Endothelial cell of umbilical vein (primary cell): Measurements from ENCODE around the gene CFAP57. TPM values are rescaled to one million over a fixed set of nuclear protein-coding genes. Genes with fewer than 3 reads are reported as not detected.

Experiments
- BruUV-seq: library from RNA; stranded (reverse); fragments of 400-500 nt; replicated peaks from 2 replicates; lab custom pipeline; 2021; lab: Mats Ljungman, UMichigan
- CTCF ChIA-PET: fragments of 300-600, 350-600 bp; sonication (Branson Sonifier 250); formaldehyde crosslinking; loops from one replicate; lab custom pipeline; 2021; ENCODE audit warnings: antibody characterized with exemption, inconsistent platforms; lab: Charles Lee
- POLR2A ChIA-PET: fragments of 300-600, 350-600 bp; sonication (Branson Sonifier 250); formaldehyde crosslinking; loops from one replicate; lab custom pipeline; 2021; ENCODE audit warnings: antibody characterized with exemption, inconsistent platforms; lab: Charles Lee
- DNase-seq: peaks from one replicate; pipeline ENCODE4 v3.0.0-alpha.2; 2011; ENCODE audit warnings: low read depth, low spot score
- FAIRE-seq: peaks from 2 replicates; lab custom pipeline; 2011; peaks lifted over from hg19 to GRCh38; lab: Jason Lieb, UNC
- H2AFZ ChIP-seq: 2 replicates; pipeline ENCODE4 v1.6.0; 2012; ENCODE audit warnings: low read depth, low read length, control low read depth, inconsistent platforms
- H3K27ac ChIP-seq: 2 replicates; pipeline ENCODE4 v1.5.1; 2011; ENCODE audit warnings: low read depth, mild to moderate bottlenecking, control low read depth, low read length, moderate library complexity; ENCODE audit not compliant: insufficient read depth
- H3K27me3 ChIP-seq, 2 experiments: 2 replicates each; pipeline versions ENCODE4 v1.6.0 to v1.6.1; 2011; ENCODE audit warnings: low read length in 2 of 2, mixed read lengths in 1 of 2; ENCODE audit not compliant: control insufficient read depth in 2 of 2, insufficient read depth in 2 of 2
- H3K36me3 ChIP-seq, 2 experiments: 2 replicates in 1 of 2; 3 replicates in 1 of 2; pipeline ENCODE4 v1.5.1; 2011; ENCODE audit warnings: low read length in 2 of 2, mild to moderate bottlenecking in 1 of 2, moderate library complexity in 1 of 2; ENCODE audit not compliant: control insufficient read depth in 2 of 2, insufficient read depth in 2 of 2; ENCODE audit errors: extremely low read depth in 1 of 2
- H3K4me1 ChIP-seq: 3 replicates; pipeline ENCODE4 v1.5.1; 2011; ENCODE audit warnings: mild to moderate bottlenecking, low read length; ENCODE audit not compliant: control insufficient read depth, insufficient read depth; ENCODE audit errors: extremely low read depth
- H3K4me2 ChIP-seq: 2 replicates; pipeline ENCODE4 v1.6.1; 2011; ENCODE audit warnings: low read length, control low read depth, mixed read lengths; ENCODE audit not compliant: insufficient read depth
- H3K4me3 ChIP-seq, 3 experiments: fragments of 200-600 bp in 1 of 3; sonication (generic), shearing (Covaris generic) in 1 of 3; replicated peaks in 1 of 3; 2 replicates each; pipeline ENCODE4 v1.5.1; 2011 to 2016; ENCODE audit warnings: control low read depth in 3 of 3, low read length in 3 of 3, mild to moderate bottlenecking in 2 of 3, inconsistent platforms in 1 of 3, low read depth in 1 of 3, moderate library complexity in 1 of 3; ENCODE audit not compliant: insufficient read depth in 1 of 3
- H3K79me2 ChIP-seq: 2 replicates; pipeline ENCODE4 v1.6.0; 2012; ENCODE audit warnings: low read length, inconsistent platforms; ENCODE audit not compliant: control insufficient read depth, insufficient read depth
- H3K9ac ChIP-seq: replicated peaks from 2 replicates; pipeline ENCODE3; 2011; ENCODE audit warnings: low read length, control low read depth; ENCODE audit not compliant: insufficient read depth; ENCODE audit errors: extremely low read depth
- H3K9me1 ChIP-seq: replicated peaks from 3 replicates; pipeline ENCODE4 v1.6.0; 2011; ENCODE audit warnings: mild to moderate bottlenecking, low read length; ENCODE audit not compliant: control insufficient read depth, insufficient read depth; ENCODE audit errors: extremely low read depth
- H3K9me3 ChIP-seq: replicated peaks from 2 replicates; pipeline ENCODE4 v1.5.1; 2012; ENCODE audit warnings: low read length, inconsistent platforms; ENCODE audit not compliant: control insufficient read depth, insufficient read depth
- H4K20me1 ChIP-seq: replicated peaks from 2 replicates; pipeline ENCODE3; 2011; ENCODE audit warnings: mild to moderate bottlenecking, low read length; ENCODE audit not compliant: control insufficient read depth, insufficient read depth; ENCODE audit errors: extremely low read depth
- EZH2 ChIP-seq: IDR thresholded peaks from 2 replicates; pipeline ENCODE4 v1.6.1; 2012; ENCODE audit warnings: borderline replicate concordance, low read depth, mild to moderate bottlenecking, moderate library complexity, low read length, inconsistent platforms; ENCODE audit not compliant: severe bottlenecking
- FOS ChIP-seq: IDR thresholded peaks from 2 replicates; pipeline ENCODE4 v1.6.1; 2011; ENCODE audit warnings: mild to moderate bottlenecking, low read length, moderate library complexity, borderline replicate concordance; ENCODE audit not compliant: insufficient read depth
- GATA2 ChIP-seq: IDR thresholded peaks from 2 replicates; pipeline ENCODE4 v1.7.0; 2011; ENCODE audit warnings: low read depth, mild to moderate bottlenecking, moderate library complexity, mixed read lengths, low read length; ENCODE audit not compliant: insufficient read length, insufficient read depth
- JUN ChIP-seq: IDR thresholded peaks from 2 replicates; pipeline ENCODE4 v1.6.1; 2011; ENCODE audit warnings: borderline replicate concordance, low read depth; ENCODE audit not compliant: insufficient read length, insufficient read depth
- MYC ChIP-seq: IDR thresholded peaks from one replicate; pipeline ENCODE4 v1.6.1; 2011; ENCODE audit warnings: mild to moderate bottlenecking, low read depth, low read length
- POLR2A ChIP-seq: IDR thresholded peaks from 2 replicates; pipeline ENCODE4 v1.6.1; 2012; ENCODE audit warnings: low read depth, mild to moderate bottlenecking, control low read depth, low read length
- POLR2AphosphoS5 ChIP-seq: IDR thresholded peaks from 2 replicates; pipeline ENCODE4 v1.6.1; 2012; ENCODE audit warnings: low read depth, mild to moderate bottlenecking, control low read depth, low read length, moderate library complexity; ENCODE audit not compliant: insufficient read depth
- dilution Hi-C: fragments of 300-500 bp; cut with MboI; formaldehyde crosslinking; loops from one replicate; pipeline ENCODE4 v1.15.0; 2019; ENCODE audit warnings: low sequenced_read_pairs; ENCODE audit not compliant: extremely low pct_ligation_motif_present
- intact Hi-C: fragments of 100-400 bp; cut with micrococcal nuclease; formaldehyde crosslinking; loops from one replicate; pipeline ENCODE4 v1.10.0; 2022
- polyA plus RNA-seq, 4 experiments: library from polyadenylated mRNA; depleted of rRNA in 3 of 4; stranded (reverse) in 3 of 4; unstranded in 1 of 4; fragments of >200 nt; gene quantifications; 2 replicates each; pipeline versions ENCODE4 v1.2.1 to v1.2.3, GENCODE V29; 2011 to 2012; ENCODE audit warnings: missing spikeins in 1 of 4
- total RNA-seq: library from RNA; stranded (reverse); gene quantifications from 2 replicates; pipeline ENCODE4 v1.2.3, GENCODE V29; 2021
- TF ChIP-seq, protein P1 (sequence below): IDR thresholded peaks from 2 replicates; pipeline ENCODE4 v1.6.1; 2011; ENCODE audit not compliant: insufficient read depth, insufficient read length
- TF ChIP-seq, protein P2 (sequence below), 2 donors: IDR thresholded peaks; 1 replicate in 1 of 2; 2 replicates in 1 of 2; pipeline ENCODE4 v1.5.1; 2011; ENCODE audit warnings: low read length in 2 of 2, mild to moderate bottlenecking in 2 of 2, moderate library complexity in 2 of 2, control low read depth in 1 of 2, inconsistent platforms in 1 of 2, low read depth in 1 of 2; ENCODE audit not compliant: insufficient read depth in 1 of 2; ENCODE audit errors: extremely low read depth in 1 of 2

Gene CFAP57
- total and polyA plus RNA-seq, 2 donors (not counting 3 experiments of a cell fraction or from before 2014, with no cell fraction given) = 0.88 to 0.91 TPM

DNA sequence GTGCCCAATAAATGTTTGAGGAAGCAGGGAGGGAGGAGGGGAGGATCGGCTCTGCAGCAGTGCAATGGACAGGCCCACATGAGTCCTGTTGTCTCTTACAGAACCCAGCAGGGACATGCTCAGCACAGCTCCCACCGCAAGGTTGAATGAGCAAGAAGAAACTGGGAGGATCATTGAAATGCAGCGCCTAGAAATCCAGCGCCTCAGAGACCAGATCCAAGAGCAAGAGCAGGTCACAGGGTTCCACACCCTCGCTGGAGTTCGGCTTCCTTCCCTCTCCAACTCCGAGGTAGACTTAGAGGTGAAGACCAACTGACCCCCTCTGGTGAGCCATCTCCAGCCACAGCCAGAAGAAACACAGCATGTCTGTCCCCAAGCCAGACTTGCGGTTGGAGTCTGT lies 81.7 kb downstream of the CFAP57 start:
- Histone ChIP-seq H3K27ac (no peak overlapping the region), H3K4me1 (no peaks in the 10 kb centered on the region), H3K27me3 (peaks cover 5 to 13% of the 10 kb centered on the region in 2 experiments), H3K9ac (no peak overlapping the region), H3K4me3 (no peak overlapping the region), H3K4me2 (no peak overlapping the region), H4K20me1 (no peaks in the 10 kb centered on the region), H2AFZ (no peak overlapping the region), H3K9me1 (no peaks in the 10 kb centered on the region), H3K9me3 (no peaks in the 10 kb centered on the region), H3K36me3 (no peaks in the 10 kb centered on the region), H3K79me2 (no peaks in the 10 kb centered on the region)
- no TSS peak for BruUV-seq
- TF ChIP-seq, protein P1, sequence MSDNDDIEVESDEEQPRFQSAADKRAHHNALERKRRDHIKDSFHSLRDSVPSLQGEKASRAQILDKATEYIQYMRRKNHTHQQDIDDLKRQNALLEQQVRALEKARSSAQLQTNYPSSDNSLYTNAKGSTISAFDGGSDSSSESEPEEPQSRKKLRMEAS = no peak
- TF ChIP-seq EZH2 (no peak), JUN (no peak), FOS (no peak), MYC (no peak), POLR2AphosphoS5 (no peak), POLR2A (no peak), GATA2 (no peak)
- TF ChIP-seq, protein P2, sequence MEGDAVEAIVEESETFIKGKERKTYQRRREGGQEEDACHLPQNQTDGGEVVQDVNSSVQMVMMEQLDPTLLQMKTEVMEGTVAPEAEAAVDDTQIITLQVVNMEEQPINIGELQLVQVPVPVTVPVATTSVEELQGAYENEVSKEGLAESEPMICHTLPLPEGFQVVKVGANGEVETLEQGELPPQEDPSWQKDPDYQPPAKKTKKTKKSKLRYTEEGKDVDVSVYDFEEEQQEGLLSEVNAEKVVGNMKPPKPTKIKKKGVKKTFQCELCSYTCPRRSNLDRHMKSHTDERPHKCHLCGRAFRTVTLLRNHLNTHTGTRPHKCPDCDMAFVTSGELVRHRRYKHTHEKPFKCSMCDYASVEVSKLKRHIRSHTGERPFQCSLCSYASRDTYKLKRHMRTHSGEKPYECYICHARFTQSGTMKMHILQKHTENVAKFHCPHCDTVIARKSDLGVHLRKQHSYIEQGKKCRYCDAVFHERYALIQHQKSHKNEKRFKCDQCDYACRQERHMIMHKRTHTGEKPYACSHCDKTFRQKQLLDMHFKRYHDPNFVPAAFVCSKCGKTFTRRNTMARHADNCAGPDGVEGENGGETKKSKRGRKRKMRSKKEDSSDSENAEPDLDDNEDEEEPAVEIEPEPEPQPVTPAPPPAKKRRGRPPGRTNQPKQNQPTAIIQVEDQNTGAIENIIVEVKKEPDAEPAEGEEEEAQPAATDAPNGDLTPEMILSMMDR (IDR thresholded peaks at IDR 0.05; ENCODE audit: extremely low read depth in 1 of 2, insufficient read depth in 1 of 2, low read depth in 1 of 2, low read length in 2 of 2) = no peak
- ChIA-PET CTCF (interaction anchor here (0.8 to 1.2 kb wide), 2 partner anchors 9 to 34 kb away, joined by 3 read pairs; no protein-coding TSS in a partner anchor), POLR2A (no interaction called here)
- no peak for DNase-seq
- no peak for FAIRE-seq
- intact Hi-C loops (no loop called here), dilution Hi-C loops (no loop called here)
